Left forelimb (tissue), 1 donor: ENCODE measurements around the gene RBMS1.
"Not testable (repeated sequence)": the region's sequence is repeated elsewhere in the genome, so short reads cannot be mapped to it uniquely, and the experiment has no call there.

Source experiments
- DNase-seq: peaks from one replicate; pipeline ENCODE4 v3.0.0-alpha.2; 2018; ENCODE audit warnings: low spot score

The RBMS1 gene

GRCh38 chr2:160469621-160470204, 23.9 kb downstream of the RBMS1 start:
- no peak for DNase-seq

- no peak for DNase-seq
Observed at GRCh38 chr2:160469164-160469563, 24.4 kb downstream of the RBMS1 start.

- no peak for DNase-seq
Observed at GRCh38 chr2:160467086-160467485, 26.5 kb downstream of the RBMS1 start.

GRCh38 chr2:160465406-160465805, 28.2 kb downstream of the RBMS1 start:
- DNase-seq = no peak

GRCh38 chr2:160465002-160465401, 28.6 kb downstream of the RBMS1 start:
- no peak for DNase-seq

- DNase-seq = no peak
Observed at GRCh38 chr2:160464017-160464416, 29.6 kb downstream of the RBMS1 start.

GRCh38 chr2:160463245-160463644, 30.4 kb downstream of the RBMS1 start:
- no peak for DNase-seq

- no peak for DNase-seq
Observed at GRCh38 chr2:160460333-160460731, 33.3 kb downstream of the RBMS1 start.

GRCh38 chr2:160459538-160460332, 33.9 kb downstream of the RBMS1 start:
- DNase-seq = no peak

GRCh38 chr2:160458718-160459453, 34.7 kb downstream of the RBMS1 start:
- no peak for DNase-seq

- no peak for DNase-seq
Observed at GRCh38 chr2:160457588-160457987, 36.0 kb downstream of the RBMS1 start.

GRCh38 chr2:160454070-160454797, 39.4 kb downstream of the RBMS1 start:
- no peak for DNase-seq

- DNase-seq = no peak
Observed at GRCh38 chr2:160453111-160453820, 40.3 kb downstream of the RBMS1 start.

GRCh38 chr2:160450486-160450885, 43.1 kb downstream of the RBMS1 start:
- DNase-seq = no peak

GRCh38 chr2:160448821-160449220, 44.8 kb downstream of the RBMS1 start:
- DNase-seq = not testable (repeated sequence)

GRCh38 chr2:160445673-160446072, 47.9 kb downstream of the RBMS1 start:
- no peak for DNase-seq

GRCh38 chr2:160442603-160443002, 51.0 kb downstream of the RBMS1 start:
- DNase-seq = no peak

- DNase-seq = no peak
Observed at GRCh38 chr2:160440888-160441287, 52.7 kb downstream of the RBMS1 start.

- not testable (repeated sequence) for DNase-seq
Observed at GRCh38 chr2:160439038-160439437, 54.6 kb downstream of the RBMS1 start.

- no peak for DNase-seq
Observed at GRCh38 chr2:160437273-160437672, 56.3 kb downstream of the RBMS1 start.

- no peak for DNase-seq
Observed at GRCh38 chr2:160434254-160434948, 59.2 kb downstream of the RBMS1 start.
